Body of pancreas (tissue), 4 donors: Measurements from ENCODE around the gene TUBG2.

ENCODE experiments used
- CTCF ChIP-seq, 7 experiments: fragments of 450-650 bp in 4 of 7; fragments of 200-600 bp in 3 of 7; sonication (generic) in 3 of 7; IDR thresholded peaks; one replicate each; pipeline ENCODE4 v1.5.1; 2016 to 2019; ENCODE audit warnings: antibody characterized with exemption in 7 of 7
- POLR2A ChIP-seq, 3 donors: fragments of 450-650 bp; IDR thresholded peaks; one replicate each; pipeline ENCODE4 v1.6.1; 2016; ENCODE audit warnings: antibody characterized with exemption in 3 of 3, mild to moderate bottlenecking in 2 of 3

DNA sequence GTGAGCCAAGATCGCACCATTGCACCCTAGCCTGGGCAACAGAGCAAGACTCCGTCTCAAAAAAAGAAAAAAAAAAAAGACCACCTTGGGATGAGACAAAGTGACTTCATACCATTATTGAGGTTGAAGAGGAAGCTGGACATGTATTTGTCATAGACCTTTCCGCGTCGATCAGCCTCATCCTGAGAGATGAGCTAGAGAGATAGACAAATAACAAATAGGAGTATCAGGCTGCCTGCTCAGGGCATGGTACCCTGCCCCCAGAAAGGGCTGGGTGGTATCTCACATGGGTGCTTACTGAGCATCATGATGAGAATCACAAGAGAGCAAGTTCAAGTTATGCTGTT lies 45.4 kb downstream of the TUBG2 start:
- TF ChIP-seq CTCF (IDR thresholded peaks at IDR 0.05) (no peak), POLR2A (IDR thresholded peaks at IDR 0.05) (no peak)
